LNCaP clone FGC (cell line): ENCODE data around the gene SNX27.

ENCODE experiments used
- DNase-seq: peaks from one replicate; pipeline ENCODE4 v3.0.0-alpha.2; 2011; ENCODE audit warnings: low read depth
- H3K4me3 ChIP-seq: 2 replicates; pipeline ENCODE4 v1.5.1; 2011; ENCODE audit warnings: mild to moderate bottlenecking, low read depth, low read length, control low read depth
- CTCF ChIP-seq: IDR thresholded peaks from 2 replicates; pipeline ENCODE4 v1.5.1; 2012; ENCODE audit warnings: mild to moderate bottlenecking; ENCODE audit not compliant: control insufficient read depth, insufficient read depth; ENCODE audit errors: extremely low read depth

SNX27 gene

GRCh38 chr1:151583796-151584195 lies 28.1 kb upstream of the SNX27 start:
- no peak overlapping the region for H3K4me3 ChIP-seq
- TF ChIP-seq CTCF: no peak
- no peak for DNase-seq

- H3K4me3 ChIP-seq: no peak overlapping the region
- DNase-seq: no peak
- TF ChIP-seq CTCF: no peak
These were observed 27.6 kb upstream of the SNX27 start for GRCh38 chr1:151584278-151584677.

GRCh38 chr1:151584780-151585179 lies 27.1 kb upstream of the SNX27 start:
- TF ChIP-seq CTCF: no peak
- DNase-seq: no peak
- H3K4me3 ChIP-seq: no peak overlapping the region

- no peak overlapping the region for H3K4me3 ChIP-seq
- no peak for DNase-seq
- TF ChIP-seq CTCF: no peak
These were observed 26.2 kb upstream of the SNX27 start for GRCh38 chr1:151585622-151586021.

- no peak overlapping the region for H3K4me3 ChIP-seq
- no peak for TF ChIP-seq CTCF
- DNase-seq: no peak
These were observed 20.9 kb upstream of the SNX27 start for GRCh38 chr1:151590961-151591360.

- TF ChIP-seq CTCF: no peak
- no peak overlapping the region for H3K4me3 ChIP-seq
- no peak for DNase-seq
These were observed 18.1 kb upstream of the SNX27 start for GRCh38 chr1:151593730-151594129.

GRCh38 chr1:151594143-151594625 lies 17.7 kb upstream of the SNX27 start:
- DNase-seq: peak; percentile 66
- H3K4me3 ChIP-seq: no peak overlapping the region

More at GRCh38 chr1:151594143-151594625, 17.7 kb upstream of the SNX27 start:
- peak; percentile 91 for TF ChIP-seq CTCF
